ENCODE measurements around the gene PALM2AKAP2. TPM values are rescaled to one million over a fixed set of nuclear protein-coding genes. Genes with fewer than 3 reads are reported as not detected.

The PALM2AKAP2 gene
- total RNA-seq, 1 donor from 2014 or later = 24.2 TPM

GRCh38 chr9:109765830-109766229 lies 14.2 kb upstream of the PALM2AKAP2 start:
- no peaks in the 10 kb centered on the region for H3K9me3 Mint-ChIP-seq (ENCODE audit: unreplicated experiment)
- H3K36me3 Mint-ChIP-seq (ENCODE audit: unreplicated experiment) = no peaks in the 10 kb centered on the region
- peaks cover 36% of the 10 kb centered on the region for H3K4me1 Mint-ChIP-seq (ENCODE audit: unreplicated experiment)
- H3K27ac Mint-ChIP-seq (ENCODE audit: unreplicated experiment) = no peak overlapping the region
- no peaks in the 10 kb centered on the region for H3K27me3 Mint-ChIP-seq (ENCODE audit: unreplicated experiment)
- no peak for DNase-seq (ENCODE audit: extremely low spot score, unreplicated experiment)
- no peak overlapping the region for H3K4me3 Mint-ChIP-seq (ENCODE audit: unreplicated experiment)
- no peak for TF ChIP-seq CTCF (IDR thresholded peaks at IDR 0.05)

- Mint-ChIP-seq H3K9me3 (ENCODE audit: unreplicated experiment) (no peaks in the 10 kb centered on the region), H3K36me3 (ENCODE audit: unreplicated experiment) (no peaks in the 10 kb centered on the region), H3K4me1 (ENCODE audit: unreplicated experiment) (peaks cover 41% of the 10 kb centered on the region), H3K27me3 (ENCODE audit: unreplicated experiment) (no peaks in the 10 kb centered on the region), H3K4me3 (ENCODE audit: unreplicated experiment) (no peak overlapping the region), H3K27ac (ENCODE audit: unreplicated experiment) (no peak overlapping the region)
- TF ChIP-seq CTCF (IDR thresholded peaks at IDR 0.05) = no peak
- DNase-seq (ENCODE audit: extremely low spot score, unreplicated experiment) = no peak
These were observed 13.6 kb upstream of the PALM2AKAP2 start for GRCh38 chr9:109766351-109766750.

- H3K36me3 Mint-ChIP-seq (ENCODE audit: unreplicated experiment) = no peaks in the 10 kb centered on the region
These were observed 12.6 kb upstream of the PALM2AKAP2 start for GRCh38 chr9:109767404-109767803.

GRCh38 chr9:109767814-109768213 lies 12.2 kb upstream of the PALM2AKAP2 start:
- no peaks in the 10 kb centered on the region for H3K9me3 Mint-ChIP-seq (ENCODE audit: unreplicated experiment)
- H3K36me3 Mint-ChIP-seq (ENCODE audit: unreplicated experiment) = no peaks in the 10 kb centered on the region
- peaks cover 52% of the 10 kb centered on the region for H3K4me1 Mint-ChIP-seq (ENCODE audit: unreplicated experiment)
- H3K27ac Mint-ChIP-seq (ENCODE audit: unreplicated experiment) = no peak overlapping the region
- DNase-seq (ENCODE audit: extremely low spot score, unreplicated experiment) = no peak
- H3K4me3 Mint-ChIP-seq (ENCODE audit: unreplicated experiment) = no peak overlapping the region
- TF ChIP-seq CTCF (IDR thresholded peaks at IDR 0.05) = no peak
- H3K27me3 Mint-ChIP-seq (ENCODE audit: unreplicated experiment) = no peaks in the 10 kb centered on the region

More at GRCh38 chr9:109767404-109767803, 12.6 kb upstream of the PALM2AKAP2 start:
- no peak for DNase-seq (ENCODE audit: extremely low spot score, unreplicated experiment)
- TF ChIP-seq CTCF (IDR thresholded peaks at IDR 0.05) = no peak
- no peak overlapping the region for H3K27ac Mint-ChIP-seq (ENCODE audit: unreplicated experiment)
- H3K27me3 Mint-ChIP-seq (ENCODE audit: unreplicated experiment) = no peaks in the 10 kb centered on the region
- H3K9me3 Mint-ChIP-seq (ENCODE audit: unreplicated experiment) = no peaks in the 10 kb centered on the region
- H3K4me3 Mint-ChIP-seq (ENCODE audit: unreplicated experiment) = no peak overlapping the region
- peaks cover 51% of the 10 kb centered on the region for H3K4me1 Mint-ChIP-seq (ENCODE audit: unreplicated experiment)

GRCh38 chr9:109769250-109769649 lies 10.7 kb upstream of the PALM2AKAP2 start:
- H3K36me3 Mint-ChIP-seq (ENCODE audit: unreplicated experiment) = no peaks in the 10 kb centered on the region
- H3K27me3 Mint-ChIP-seq (ENCODE audit: unreplicated experiment) = no peaks in the 10 kb centered on the region
- H3K27ac Mint-ChIP-seq (ENCODE audit: unreplicated experiment) = peak overlapping the region; percentile 32
- TF ChIP-seq CTCF (IDR thresholded peaks at IDR 0.05) = no peak
- H3K9me3 Mint-ChIP-seq (ENCODE audit: unreplicated experiment) = no peaks in the 10 kb centered on the region
- DNase-seq (ENCODE audit: extremely low spot score, unreplicated experiment) = no peak
- H3K4me3 Mint-ChIP-seq (ENCODE audit: unreplicated experiment) = no peak overlapping the region
- H3K4me1 Mint-ChIP-seq (ENCODE audit: unreplicated experiment) = peaks cover 54% of the 10 kb centered on the region

Data from osteocyte (in vitro differentiated cells).